ENCODE measurements around the gene SSB.
"Not testable (repeated sequence)": the region's sequence is repeated elsewhere in the genome, so short reads cannot be mapped to it uniquely, and the experiment has no call there.

SSB gene

GRCh38 chr2:169759987-169760386 is 38.7 kb upstream of the SSB start:
- CTCF ChIA-PET, result interaction anchor here (0.6 kb wide), 1 partner anchor 1163 kb away, joined by 3 read pairs; no protein-coding TSS in a partner anchor

GRCh38 chr2:169760798-169761197 is 37.9 kb upstream of the SSB start:
- DNase-seq (ENCODE audit: low spot score); CTCF ChIA-PET; POLR2A ChIA-PET (ENCODE audit: low non-redundant PET); H3K27ac ChIP-seq: not testable (repeated sequence)

More at GRCh38 chr2:169759987-169760386, 38.7 kb upstream of the SSB start:
- no peak overlapping the region for H3K27ac ChIP-seq
- no peak for TF ChIP-seq CTCF (conservative IDR thresholded peaks at IDR 0.05; ENCODE audit: low read depth)
- POLR2A ChIA-PET (ENCODE audit: low non-redundant PET), result no interaction called here
- DNase-seq (ENCODE audit: low spot score), result no peak

- CTCF ChIA-PET, result no interaction called here
- TF ChIP-seq CTCF (conservative IDR thresholded peaks at IDR 0.05; ENCODE audit: low read depth), result no peak
- no peak for DNase-seq (ENCODE audit: low spot score)
- POLR2A ChIA-PET (ENCODE audit: low non-redundant PET), result no interaction called here
- no peak overlapping the region for H3K27ac ChIP-seq
These were observed 37.3 kb upstream of the SSB start for GRCh38 chr2:169761251-169761969.

- CTCF ChIA-PET, result no interaction called here
- POLR2A ChIA-PET (ENCODE audit: low non-redundant PET), result no interaction called here
- no peak for DNase-seq (ENCODE audit: low spot score)
- TF ChIP-seq CTCF (conservative IDR thresholded peaks at IDR 0.05; ENCODE audit: low read depth), result no peak
- no peak overlapping the region for H3K27ac ChIP-seq
These were observed 36.7 kb upstream of the SSB start for GRCh38 chr2:169761970-169762292.

- POLR2A ChIA-PET (ENCODE audit: low non-redundant PET), result no interaction called here
- CTCF ChIA-PET, result interaction anchor here (0.7 kb wide), 1 partner anchor 282 kb away, joined by 4 read pairs; no protein-coding TSS in a partner anchor
- no peak overlapping the region for H3K27ac ChIP-seq
- no peak for TF ChIP-seq CTCF (conservative IDR thresholded peaks at IDR 0.05; ENCODE audit: low read depth)
- DNase-seq (ENCODE audit: low spot score), result peak; percentile 34
These were observed 33.1 kb upstream of the SSB start for GRCh38 chr2:169765523-169765922.

- DNase-seq (ENCODE audit: low spot score), result peak; percentile 52
- POLR2A ChIA-PET (ENCODE audit: low non-redundant PET), result no interaction called here
- no peak overlapping the region for H3K27ac ChIP-seq
- CTCF ChIA-PET, result no interaction called here
- TF ChIP-seq CTCF (conservative IDR thresholded peaks at IDR 0.05; ENCODE audit: low read depth), result peak; percentile 67
These were observed 31.3 kb upstream of the SSB start for GRCh38 chr2:169767243-169767888.
